Occipital lobe (tissue), 2 donors: ENCODE data around the gene SMTNL2. TPM values are rescaled to one million over a fixed set of nuclear protein-coding genes. Genes with fewer than 3 reads are reported as not detected.
"Not testable (repeated sequence)": the region's sequence is repeated elsewhere in the genome, so short reads cannot be mapped to it uniquely, and the experiment has no call there.

Experiments
- DNase-seq: peaks from one replicate; lab custom pipeline; 2025; lab: John Stamatoyannopoulos, UW
- total RNA-seq: library from RNA; depleted of rRNA; stranded (reverse); fragments of >200 nt; gene quantifications from one replicate; pipeline ENCODE4 v1.2.3, GENCODE V29; 2014

The SMTNL2 gene
- total RNA-seq, 1 donor from 2014 or later: 3.7 TPM

- no peak for DNase-seq
Measured at GRCh38 chr17:4584917-4585637, 748 bp downstream of the SMTNL2 start.

GRCh38 chr17:4585638-4585994, 1.3 kb downstream of the SMTNL2 start:
- no peak for DNase-seq

- no peak for DNase-seq
Measured at GRCh38 chr17:4586043-4586442, 1.7 kb downstream of the SMTNL2 start.

- no peak for DNase-seq
Measured at GRCh38 chr17:4587195-4587594, 2.9 kb downstream of the SMTNL2 start.

GRCh38 chr17:4587803-4588202, 3.5 kb downstream of the SMTNL2 start:
- no peak for DNase-seq

- DNase-seq: no peak
Measured at GRCh38 chr17:4588391-4588790, 4.1 kb downstream of the SMTNL2 start.

GRCh38 chr17:4588898-4589625, 4.7 kb downstream of the SMTNL2 start:
- DNase-seq: no peak

GRCh38 chr17:4590042-4590441, 5.7 kb downstream of the SMTNL2 start:
- DNase-seq: not testable (repeated sequence)

- no peak for DNase-seq
Measured at GRCh38 chr17:4590981-4591453, 6.7 kb downstream of the SMTNL2 start.

GRCh38 chr17:4591529-4591928, 7.2 kb downstream of the SMTNL2 start:
- DNase-seq: no peak

- no peak for DNase-seq
Measured at GRCh38 chr17:4592240-4593005, 8.1 kb downstream of the SMTNL2 start.

GRCh38 chr17:4593021-4593421, 8.7 kb downstream of the SMTNL2 start:
- no peak for DNase-seq

GRCh38 chr17:4594406-4594805, 10.1 kb downstream of the SMTNL2 start:
- DNase-seq: no peak

- DNase-seq: no peak
Measured at GRCh38 chr17:4594931-4595684, 10.8 kb downstream of the SMTNL2 start.

- not testable (repeated sequence) for DNase-seq
Measured at GRCh38 chr17:4595685-4596342, 11.5 kb downstream of the SMTNL2 start.

GRCh38 chr17:4596636-4597380, 12.5 kb downstream of the SMTNL2 start:
- DNase-seq: no peak

GRCh38 chr17:4597975-4598374, 13.6 kb downstream of the SMTNL2 start:
- DNase-seq: no peak

- no peak for DNase-seq
Measured at GRCh38 chr17:4598776-4599504, 14.6 kb downstream of the SMTNL2 start.

GRCh38 chr17:4599505-4600281, 15.4 kb downstream of the SMTNL2 start:
- no peak for DNase-seq
